WI38 (cell line): Measurements from ENCODE around the gene ANO4.

Source experiments
- H3K4me3 ChIP-seq: 2 replicates; pipeline ENCODE4 v1.5.1; 2011; ENCODE audit warnings: low read depth, mild to moderate bottlenecking, control low read depth, low read length
- CTCF ChIP-seq: IDR thresholded peaks from 2 replicates; pipeline ENCODE4 v1.5.1; 2012; ENCODE audit warnings: low read depth, mild to moderate bottlenecking, control low read depth, low read length

ANO4 gene

GRCh38 chr12:100830003-100830795, 35.6 kb downstream of the ANO4 start:
- no peak for TF ChIP-seq CTCF
- no peak overlapping the region for H3K4me3 ChIP-seq

GRCh38 chr12:100833282-100833681, 38.7 kb downstream of the ANO4 start:
- H3K4me3 ChIP-seq, result no peak overlapping the region
- TF ChIP-seq CTCF, result no peak

GRCh38 chr12:100840748-100841147, 46.2 kb downstream of the ANO4 start:
- H3K4me3 ChIP-seq, result no peak overlapping the region
- TF ChIP-seq CTCF, result no peak

GRCh38 chr12:100842156-100842555, 47.6 kb downstream of the ANO4 start:
- no peak for TF ChIP-seq CTCF

DNA sequence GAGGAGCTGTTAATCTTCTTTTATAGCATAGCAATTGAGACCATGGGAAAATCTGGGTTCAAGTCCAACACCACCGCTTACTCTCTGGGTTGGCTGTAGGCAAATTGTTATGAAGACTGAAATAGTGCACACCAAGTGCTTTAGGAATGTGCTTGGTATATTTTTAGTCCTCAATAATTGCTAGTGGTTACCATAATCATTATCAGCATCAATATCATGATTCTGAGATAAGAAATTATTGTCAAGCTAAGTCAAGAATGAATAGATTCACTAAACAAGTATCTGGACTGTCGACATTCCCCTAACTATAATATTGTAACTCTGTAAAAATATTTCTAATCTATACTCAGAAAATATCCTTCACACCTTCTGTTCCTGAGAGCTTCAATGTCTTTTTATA, 48.5 kb downstream of the ANO4 start:
- H3K4me3 ChIP-seq, result no peak overlapping the region
- TF ChIP-seq CTCF, result no peak

More at GRCh38 chr12:100842156-100842555, 47.6 kb downstream of the ANO4 start:
- no peak overlapping the region for H3K4me3 ChIP-seq

DNA sequence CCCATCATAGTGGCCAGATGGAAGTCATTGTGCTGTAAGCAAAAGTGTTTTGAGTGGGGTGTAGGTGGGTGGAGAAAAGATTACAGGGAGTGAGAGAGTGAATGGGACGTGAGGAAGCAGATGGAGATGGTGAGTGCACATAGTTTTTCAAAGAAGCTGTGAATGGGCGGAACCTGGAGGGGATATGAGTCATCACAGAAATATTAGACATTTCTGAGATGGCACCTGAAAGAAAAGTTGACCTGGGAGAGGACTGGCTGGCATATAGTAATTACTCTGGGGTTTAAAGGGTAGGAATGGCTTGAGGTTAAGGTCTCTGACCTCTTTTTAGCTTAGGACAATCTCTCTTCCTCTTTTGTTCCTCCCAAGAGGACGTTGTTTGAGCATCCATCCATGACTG, 50.5 kb downstream of the ANO4 start:
- TF ChIP-seq CTCF, result no peak
- H3K4me3 ChIP-seq, result no peak overlapping the region

- no peak for TF ChIP-seq CTCF
- no peak overlapping the region for H3K4me3 ChIP-seq
Observed at GRCh38 chr12:100851637-100852036, 57.1 kb downstream of the ANO4 start.
